NCI-H510A (cell line): ENCODE results near the gene RNF144B.
"Not testable (repeated sequence)": the region's sequence is repeated elsewhere in the genome, so short reads cannot be mapped to it uniquely, and the experiment has no call there.

Source experiments
- DNase-seq: peaks from one replicate; lab custom pipeline; 2025; lab: John Stamatoyannopoulos, UW

RNF144B gene

DNA sequence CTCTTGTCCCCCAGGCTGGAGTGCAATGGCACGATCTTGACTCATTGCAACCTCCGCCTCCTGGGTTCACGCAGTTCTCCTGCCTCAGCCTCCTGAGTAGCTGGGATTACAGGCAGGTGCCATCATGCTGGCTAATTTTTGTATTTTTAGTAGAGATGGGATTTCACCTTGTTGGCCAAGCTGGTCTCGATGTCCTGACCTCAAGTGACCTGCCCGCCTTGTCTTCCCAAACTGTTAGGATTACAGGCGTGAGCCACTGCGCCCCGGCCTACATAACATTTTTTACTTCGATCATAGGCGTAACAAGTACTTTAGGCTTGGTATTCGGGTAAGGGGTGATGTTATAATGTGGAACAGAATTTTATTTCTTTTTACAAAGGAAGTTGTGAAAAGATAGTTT is 22.5 kb downstream of the RNF144B start:
- DNase-seq: not testable (repeated sequence)

DNA sequence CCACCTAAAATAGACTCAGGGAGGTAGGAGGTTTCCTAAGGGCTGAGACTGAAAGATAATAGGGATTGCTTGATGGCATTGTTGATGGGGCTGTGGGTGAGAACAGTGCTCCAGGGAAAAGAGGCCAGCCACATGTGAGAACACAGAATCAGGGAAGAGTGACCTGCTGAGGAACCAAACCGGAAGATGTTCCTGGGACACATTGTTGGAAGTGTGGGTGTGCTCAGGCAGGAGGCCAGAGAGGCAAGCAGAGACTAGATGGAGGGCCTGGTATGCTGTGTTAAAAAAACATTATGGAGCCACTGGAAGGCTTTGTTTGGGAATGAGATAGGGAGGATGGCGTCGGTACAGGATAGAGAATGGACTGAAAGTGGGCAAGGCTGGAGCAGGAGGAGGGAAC is 23.3 kb downstream of the RNF144B start:
- no peak for DNase-seq

DNA sequence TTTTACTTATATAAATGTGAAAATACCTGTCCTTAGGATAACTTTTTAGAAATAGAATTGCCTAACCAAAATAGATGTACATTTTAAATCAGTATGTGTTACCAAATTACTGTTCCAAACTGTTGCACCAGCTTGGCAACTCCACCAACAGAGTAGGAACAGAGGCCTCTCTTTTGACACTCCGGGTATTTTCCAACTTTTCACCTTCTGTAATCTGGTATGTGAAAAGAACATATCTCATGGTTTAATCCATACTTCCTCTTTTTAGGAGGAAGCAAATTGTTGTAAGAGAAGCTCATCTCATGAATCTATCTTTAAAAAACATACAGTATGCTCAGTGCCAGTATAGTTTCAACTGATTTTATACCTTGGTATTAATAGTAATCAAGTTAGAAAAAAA is 24.9 kb downstream of the RNF144B start:
- DNase-seq: no peak

DNA sequence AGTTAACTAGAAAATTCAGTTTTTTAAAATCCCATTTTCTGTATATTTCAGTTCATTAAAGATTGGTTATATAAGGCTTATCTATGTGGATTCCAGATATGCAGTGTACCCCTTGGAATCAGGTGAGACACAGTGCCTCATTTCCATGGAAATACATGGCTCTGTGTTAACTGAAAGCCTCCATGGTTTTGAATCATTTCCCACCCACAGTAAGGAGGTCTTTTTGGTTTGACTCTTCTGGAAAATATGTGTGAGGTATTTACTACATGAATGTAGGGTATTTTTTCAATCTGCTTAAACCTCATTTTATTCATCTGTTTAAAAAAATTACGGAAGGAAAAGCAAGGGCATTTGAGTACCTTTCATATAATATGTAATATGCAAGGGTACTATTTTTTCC is 25.5 kb downstream of the RNF144B start:
- DNase-seq: no peak

DNA sequence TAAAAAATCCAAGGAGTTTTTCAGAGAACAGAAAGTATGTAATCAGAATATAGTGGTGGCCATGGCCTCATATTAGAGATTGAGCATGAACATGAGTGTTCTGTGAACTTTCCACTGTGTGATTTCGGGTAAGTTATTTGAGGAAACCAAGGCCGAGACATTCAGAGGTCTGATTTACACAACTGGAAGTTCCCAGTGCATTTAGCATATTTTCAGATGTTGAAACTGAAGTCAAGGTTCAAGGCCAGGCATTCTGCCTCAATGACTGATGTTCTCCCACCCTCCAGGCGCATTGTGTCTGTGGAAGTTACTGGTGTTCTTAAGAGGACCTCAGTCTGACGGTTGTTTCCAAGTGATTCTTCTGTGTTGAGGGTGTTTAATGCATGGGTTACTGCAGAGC is 26.2 kb downstream of the RNF144B start:
- no peak for DNase-seq

DNA sequence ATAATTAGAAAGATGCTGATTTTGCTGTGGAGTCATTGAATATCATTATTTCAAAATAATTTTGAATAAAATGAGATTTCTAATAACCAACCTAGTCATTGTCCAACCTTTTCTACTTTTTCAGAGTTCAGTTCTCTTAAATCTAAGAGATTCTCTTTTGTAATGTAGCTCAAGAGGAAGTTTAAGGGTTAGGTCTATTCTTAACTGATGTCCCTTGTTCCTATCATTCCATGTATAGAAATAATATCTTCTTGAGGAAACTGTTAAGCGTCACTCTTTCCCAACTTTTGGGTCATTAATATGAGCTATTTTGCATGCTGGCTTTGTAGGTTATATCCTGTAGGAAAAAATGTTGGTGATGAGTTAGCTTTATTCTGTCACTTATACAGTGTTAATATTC is 27.0 kb downstream of the RNF144B start:
- DNase-seq: no peak

DNA sequence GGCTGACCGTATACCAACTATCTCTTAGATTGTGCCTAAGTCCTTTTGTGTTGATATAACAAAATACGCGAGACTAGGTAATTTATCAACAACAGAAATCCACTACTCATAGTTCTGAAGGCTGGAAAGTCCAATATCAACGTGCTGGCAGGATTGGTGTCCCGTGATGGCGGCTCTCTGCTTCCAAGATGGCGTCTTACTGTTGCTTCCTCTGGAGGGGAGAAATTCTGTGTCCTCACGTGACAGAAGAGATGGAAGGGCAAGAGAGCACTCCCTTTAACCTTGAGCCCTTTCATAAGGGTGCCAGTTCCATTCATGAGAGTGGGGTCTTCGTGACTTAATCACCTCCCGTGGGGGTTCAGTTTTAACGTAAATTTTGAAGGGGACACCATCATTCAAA is 28.1 kb downstream of the RNF144B start:
- DNase-seq: no peak

DNA sequence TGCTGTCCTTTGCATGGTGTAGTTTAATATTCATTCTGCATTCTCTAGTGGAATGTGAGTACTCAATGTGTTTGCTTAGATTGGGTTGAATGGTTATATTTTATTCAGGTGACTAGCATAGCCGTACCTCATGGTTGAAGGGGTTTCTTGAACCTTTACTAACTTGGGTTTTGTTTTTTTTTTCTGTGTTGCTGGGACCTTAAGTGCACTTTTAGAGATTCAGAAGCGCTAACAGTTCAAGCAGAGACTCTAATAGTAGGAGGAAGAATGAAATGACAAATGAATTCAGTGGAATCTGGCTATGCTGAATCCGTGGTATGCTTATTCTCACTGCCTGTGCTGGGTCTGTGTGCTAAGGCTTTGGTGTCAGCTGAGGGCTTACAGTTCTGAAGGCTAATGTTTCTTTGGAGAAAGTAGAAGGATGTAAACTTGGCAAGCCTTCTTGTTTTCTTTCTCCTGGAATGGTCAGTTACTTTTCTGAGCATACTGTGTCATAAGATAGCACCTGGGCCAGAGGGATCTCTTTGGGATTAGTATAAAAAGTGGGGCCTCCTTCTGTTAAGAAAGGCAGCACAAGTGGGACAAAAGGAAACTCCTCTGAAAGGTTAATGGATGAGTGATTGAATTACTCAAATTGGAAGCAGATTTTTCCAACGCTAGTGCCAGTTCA is 28.7 kb downstream of the RNF144B start:
- no peak for DNase-seq

DNA sequence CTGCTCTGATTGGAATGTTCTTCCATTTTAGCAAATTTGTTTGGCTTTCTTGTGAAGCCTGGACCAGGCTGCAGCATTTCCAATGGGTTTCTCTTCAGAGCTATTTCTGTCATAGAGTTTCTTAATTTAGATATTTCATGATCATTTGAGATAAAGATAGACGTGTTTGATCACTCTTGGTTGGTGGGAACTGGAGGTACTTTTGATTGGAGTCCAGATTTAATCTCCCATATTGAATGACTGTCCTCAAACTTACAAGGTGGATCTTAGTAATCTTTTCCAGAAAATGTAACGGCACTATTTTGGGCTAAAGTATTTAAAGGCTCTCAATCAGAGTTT is 29.2 kb downstream of the RNF144B start:
- DNase-seq: no peak

DNA sequence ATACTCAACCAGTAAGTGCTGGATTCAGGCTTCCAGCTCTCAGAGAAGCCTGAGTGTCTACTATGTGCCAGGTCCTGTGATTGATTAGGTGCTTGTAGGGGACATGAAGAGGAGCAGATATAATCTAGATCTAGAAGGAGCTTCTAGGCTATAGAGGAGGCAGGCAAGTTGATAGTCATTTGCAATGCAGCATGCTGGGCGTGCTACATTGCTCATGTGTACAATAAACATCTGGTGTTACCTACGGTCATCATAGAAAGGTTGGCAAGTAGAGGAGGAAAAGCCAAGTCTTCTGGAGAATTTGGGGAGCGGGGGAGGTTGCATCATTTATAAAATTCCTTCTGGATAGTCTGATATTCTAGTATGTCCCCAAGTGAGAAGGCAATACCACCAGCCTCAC is 33.2 kb downstream of the RNF144B start:
- DNase-seq: no peak

DNA sequence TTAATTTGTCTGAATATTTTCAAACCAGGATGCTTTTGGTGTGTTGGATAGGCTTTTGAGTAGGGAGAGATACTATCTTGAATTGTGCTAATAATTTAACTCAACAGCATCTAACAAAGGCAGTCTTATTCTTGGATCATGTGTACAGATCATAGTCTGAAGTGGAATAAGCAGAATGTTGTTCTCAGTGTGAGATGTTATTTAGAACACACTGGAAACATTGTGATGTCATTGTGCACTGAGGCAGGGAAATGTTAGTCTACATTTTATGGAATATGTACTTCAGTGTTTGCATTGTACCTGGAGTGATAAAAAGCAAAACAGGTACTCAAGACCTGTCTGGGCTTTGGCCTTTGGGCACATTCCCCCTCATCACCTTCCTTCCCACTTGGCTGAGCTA is 35.0 kb downstream of the RNF144B start:
- DNase-seq: no peak

DNA sequence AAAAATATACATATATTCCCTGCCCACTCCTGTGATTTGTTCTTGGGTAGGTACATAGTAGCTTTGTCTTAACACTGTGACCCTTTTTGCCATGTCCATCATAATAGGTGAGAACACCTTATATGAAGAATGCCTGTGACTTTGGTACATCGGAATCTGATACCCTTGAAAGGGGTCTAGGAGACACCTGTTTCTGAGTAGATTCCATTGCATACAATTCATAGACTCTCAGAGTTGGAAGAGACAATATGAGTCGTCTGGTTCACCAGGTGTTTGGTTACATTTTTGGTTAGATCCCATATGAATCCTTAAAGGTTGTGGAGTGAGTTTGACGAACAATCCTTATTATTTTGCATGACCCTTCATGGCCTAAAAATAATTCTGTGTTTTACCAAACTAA is 36.3 kb downstream of the RNF144B start:
- no peak for DNase-seq

DNA sequence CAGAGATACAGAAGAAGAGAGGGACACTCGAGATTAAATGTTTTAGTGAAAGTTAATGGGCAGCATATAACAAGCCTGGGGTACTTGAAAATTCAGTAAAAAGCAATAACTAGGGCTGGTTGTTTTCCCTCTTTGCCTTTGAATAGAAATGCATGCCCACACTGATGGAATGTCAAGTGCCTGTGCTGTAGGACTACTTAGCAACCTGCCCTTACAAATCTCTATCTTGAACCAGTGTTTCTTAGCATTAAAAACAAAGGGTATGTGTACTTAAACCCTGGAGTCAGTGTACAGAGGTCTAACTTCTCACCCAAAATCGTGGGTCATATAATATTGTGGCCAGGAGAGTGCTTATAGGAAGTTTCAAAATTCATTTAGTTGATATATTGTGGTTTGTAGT is 37.1 kb downstream of the RNF144B start:
- no peak for DNase-seq

DNA sequence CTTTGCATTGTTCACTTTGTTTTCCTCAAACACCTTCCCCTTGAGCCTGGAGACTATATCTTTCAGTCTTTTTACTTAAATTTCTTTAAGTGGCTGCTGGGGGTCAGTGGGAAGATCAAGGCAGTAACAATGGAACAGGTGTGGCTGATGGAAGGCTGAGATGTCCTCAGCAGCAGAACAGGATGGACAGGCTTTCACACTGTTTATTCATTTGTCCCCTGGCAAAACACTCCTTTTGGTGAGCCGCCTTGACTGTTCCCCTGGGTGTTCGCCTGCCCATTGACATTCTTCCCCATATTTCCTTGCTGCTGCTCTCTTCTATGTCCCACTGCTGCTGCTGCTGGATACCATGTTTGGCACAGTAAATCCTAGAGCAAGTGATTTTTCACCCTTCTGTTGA is 38.1 kb downstream of the RNF144B start:
- no peak for DNase-seq

DNA sequence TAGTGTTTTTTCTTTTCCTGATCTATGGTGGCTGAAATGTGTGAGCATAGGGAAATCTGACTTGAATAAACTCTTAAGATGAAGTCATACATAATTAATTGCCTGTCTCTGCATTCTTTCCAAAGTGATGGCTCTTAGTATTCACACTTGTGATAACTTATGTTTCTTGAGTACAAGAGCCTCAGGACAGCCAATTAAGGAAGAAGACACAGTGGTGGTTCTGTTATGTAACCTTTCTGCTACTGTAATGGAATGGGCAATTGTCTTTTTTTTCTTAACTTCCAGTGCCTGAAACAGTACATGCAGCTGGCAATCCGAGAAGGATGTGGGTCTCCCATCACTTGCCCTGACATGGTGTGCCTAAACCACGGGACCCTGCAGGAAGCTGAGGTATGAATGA is 40.1 kb downstream of the RNF144B start:
- no peak for DNase-seq

DNA sequence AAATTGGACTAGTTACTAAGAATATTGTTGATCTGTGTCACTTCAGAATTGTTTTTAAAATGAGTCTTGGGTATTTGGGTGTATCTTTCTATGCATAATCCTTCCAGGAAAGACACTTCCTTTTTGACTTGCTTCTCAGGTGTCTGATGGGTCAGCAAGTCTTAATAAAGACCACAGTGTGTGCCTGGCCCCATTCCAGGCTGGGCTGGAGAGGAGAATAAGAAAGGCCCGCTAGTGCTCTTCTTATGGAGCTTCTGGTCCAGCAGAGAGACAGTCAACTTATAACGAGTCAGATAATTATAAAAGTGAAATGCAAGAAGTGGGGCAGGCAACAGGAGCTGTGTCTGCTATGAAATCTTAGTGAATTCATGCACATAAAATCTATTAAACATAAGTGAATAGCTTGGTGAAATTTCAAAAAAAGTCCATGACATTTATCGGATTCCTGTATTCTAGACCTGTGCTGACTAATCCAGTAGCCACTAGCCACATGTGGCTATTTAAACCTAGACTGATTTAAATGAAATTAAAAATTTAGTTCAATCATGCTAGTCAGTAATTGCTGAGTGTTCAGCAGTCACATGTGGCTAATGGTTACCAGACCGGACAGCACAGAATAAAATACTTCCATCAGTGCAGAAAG is 42.6 kb downstream of the RNF144B start:
- no peak for DNase-seq

DNA sequence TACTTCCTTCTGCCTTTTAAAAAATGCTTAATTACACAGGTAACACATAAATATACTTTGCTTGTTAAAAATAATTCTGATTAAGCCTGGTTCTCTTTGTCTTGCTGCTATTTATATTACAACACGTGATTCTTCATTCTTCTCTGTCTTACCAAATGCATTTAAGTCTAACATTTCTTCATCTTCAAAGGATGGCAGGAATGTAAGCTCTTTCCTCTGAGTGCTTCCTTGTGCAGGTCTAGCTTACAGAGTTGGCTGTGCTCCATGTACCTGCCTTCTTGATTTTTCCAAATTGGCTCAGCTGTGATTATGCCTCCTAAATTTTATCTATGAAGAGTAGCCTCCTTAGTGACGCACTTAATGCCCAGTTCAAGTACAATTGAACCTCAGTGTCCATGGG is 44.4 kb downstream of the RNF144B start:
- DNase-seq: no peak

DNA sequence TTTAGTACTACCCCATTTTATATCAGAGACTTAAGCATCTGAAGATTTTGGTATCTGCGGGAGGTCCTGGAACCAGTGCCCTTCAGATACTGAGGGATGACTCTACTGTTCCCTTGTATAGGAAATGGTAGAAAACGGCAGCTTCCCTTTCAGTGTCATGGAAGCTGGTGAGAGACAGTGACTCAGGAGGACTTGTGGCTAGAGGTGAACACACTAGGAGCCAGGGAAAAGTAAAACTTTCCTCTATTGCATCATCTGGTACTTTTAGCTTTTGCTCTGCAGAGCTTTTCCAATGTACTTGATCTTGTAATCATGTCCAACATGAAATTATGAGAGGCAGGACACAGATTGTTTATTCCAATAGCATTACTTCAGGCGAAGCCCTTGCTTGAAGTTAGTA is 45.0 kb downstream of the RNF144B start:
- no peak for DNase-seq

DNA sequence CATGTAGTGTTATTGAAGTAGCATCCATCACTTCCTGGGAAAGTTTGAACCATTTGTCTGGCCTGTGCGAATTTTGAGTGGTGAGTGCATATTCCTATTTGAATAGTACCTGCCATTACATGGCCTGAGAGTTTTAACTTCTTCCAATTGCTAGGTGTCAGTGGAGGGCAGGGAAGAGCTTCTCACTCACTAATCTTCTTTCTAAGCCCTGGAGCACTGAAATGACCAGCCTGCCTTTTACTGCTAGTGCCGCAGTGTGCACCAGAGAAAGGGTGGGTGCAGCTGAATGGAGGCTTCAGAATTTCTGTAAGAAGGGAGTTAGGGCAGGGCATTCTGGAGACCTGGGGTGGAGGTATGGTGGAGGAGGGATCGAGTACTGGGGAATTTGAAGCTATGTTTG is 45.5 kb downstream of the RNF144B start:
- no peak for DNase-seq

DNA sequence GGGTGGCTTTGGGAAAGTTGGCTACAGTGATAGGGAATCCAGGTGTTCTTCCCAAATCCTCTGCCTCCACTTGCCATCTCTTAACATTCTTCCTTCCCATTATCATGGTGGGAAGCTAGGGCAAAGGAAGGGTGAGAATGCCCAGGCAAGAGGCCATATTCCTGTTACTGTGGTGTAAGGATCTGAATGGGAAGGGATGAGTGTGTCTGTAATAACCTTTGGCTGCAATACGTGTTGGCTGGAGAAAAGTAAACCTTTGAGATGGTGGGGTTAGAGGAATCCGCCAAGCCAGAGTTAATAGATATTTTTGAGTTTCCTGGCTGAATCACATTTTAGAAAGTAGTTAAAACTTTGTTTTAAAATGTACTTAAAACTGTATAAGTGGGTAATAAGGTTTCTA is 45.9 kb downstream of the RNF144B start:
- no peak for DNase-seq

DNA sequence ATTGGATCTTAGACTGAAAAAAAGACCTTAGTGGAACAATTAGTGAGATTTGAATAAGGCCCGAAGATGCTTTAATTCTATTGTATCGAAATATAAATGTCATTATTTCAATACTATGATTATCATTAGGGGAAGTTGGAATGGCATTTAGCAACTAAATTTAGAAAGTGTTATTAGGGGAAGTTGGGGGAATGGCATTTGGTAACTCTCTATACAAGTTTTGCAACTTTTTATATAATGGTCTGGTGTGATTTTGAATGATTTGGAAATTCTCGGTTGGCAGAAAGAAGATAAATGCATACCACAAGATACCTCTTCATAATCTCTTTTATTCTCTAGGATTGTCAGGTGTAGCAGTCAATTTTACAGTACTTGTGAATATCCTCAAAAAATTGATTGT is 49.2 kb downstream of the RNF144B start:
- DNase-seq: no peak

DNA sequence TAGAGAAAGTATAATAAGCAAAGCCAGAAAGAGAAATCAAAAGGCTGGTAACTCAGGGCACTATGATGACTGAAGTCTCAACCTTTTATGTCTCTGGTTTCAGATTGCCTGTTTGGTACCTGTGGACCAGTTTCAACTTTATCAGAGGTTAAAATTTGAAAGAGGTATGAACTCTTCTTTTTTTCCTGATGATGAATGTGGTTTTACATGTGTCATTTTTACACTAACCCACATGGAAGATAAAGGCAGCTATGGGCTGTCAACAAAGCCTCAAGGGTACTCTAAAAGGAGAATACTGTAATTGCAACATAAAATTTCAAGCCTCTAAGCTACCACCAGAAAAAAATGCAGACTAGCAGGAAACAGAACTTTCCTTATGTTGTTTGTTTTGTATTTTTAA is 52.4 kb downstream of the RNF144B start:
- DNase-seq: no peak

DNA sequence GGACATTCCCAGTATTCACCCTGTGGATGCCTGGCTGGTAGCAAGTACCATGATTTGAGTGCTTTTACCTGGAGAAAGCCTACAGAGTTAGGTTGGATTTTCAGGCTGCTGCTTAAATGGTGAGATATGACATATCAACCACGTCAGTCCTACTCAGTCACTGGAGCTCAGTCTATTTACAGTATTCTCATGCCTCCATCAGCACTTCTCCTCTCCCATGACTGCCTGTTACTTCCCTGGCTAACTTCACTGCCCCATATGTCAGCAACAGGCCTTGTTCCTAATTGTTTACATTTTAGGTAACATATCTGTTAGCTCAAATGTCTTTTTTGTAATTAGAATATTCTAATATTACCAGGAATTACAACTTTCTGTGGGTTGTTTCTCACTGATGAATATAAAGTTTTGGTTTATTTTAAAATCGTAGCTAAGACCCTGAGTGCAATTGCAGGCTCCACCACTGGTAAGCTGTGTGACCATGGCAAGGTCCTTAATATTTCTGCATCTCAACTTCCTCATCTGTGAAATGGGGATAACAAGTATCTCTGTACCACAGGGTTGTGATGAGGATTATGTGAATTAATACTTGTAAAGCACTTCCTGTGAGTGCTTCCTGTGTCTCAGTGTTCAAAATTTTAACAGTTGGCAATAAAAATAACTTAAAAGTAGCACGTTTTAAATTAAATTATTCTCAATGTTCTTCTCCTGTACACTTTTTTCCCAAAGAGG is 54.3 kb downstream of the RNF144B start:
- no peak for DNase-seq

DNA sequence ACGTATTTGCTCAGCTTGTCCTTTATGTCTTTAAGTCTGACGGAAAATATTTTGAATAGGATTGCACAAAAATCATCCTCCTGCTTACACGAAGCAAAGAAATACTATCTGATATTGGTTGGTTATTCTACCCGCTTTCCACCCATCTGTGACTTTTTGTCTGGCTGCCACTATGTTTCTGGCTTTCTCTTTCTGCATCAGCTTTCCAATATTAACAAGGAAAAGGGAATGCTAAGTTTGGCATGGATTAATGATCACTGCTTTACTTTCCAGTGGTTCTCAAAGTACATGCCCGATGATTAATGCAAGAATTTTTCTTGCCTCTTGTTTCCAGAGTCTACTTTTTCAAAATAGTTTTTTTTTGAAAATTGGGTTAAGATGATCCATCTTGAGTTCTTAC is 57.0 kb downstream of the RNF144B start:
- no peak for DNase-seq
